Testis (tissue), 3 donors: ENCODE measurements around the gene CYP3A5. TPM values are rescaled to one million over a fixed set of nuclear protein-coding genes. Genes with fewer than 3 reads are reported as not detected.
A peak's percentile ranks its signal among the peaks of the same experiment; 100 is the strongest.

Source experiments
- DNase-seq: peaks from one replicate; pipeline ENCODE4 v3.0.0-alpha.2; 2019
- H3K27ac ChIP-seq, 2 donors: fragments of 200-600 bp; sonication (generic); one replicate each; pipeline ENCODE4 v1.5.1; 2019
- H3K27me3 ChIP-seq: fragments of 200-600 bp; sonication (generic); one replicate; pipeline ENCODE4 v1.5.1; 2019
- H3K36me3 ChIP-seq: fragments of 200-600 bp; sonication (generic); one replicate; pipeline ENCODE4 v1.5.1; 2017; ENCODE audit warnings: low read depth; ENCODE audit errors: missing control alignments
- H3K4me1 ChIP-seq: fragments of 200-600 bp; sonication (generic); one replicate; pipeline ENCODE4 v1.5.1; 2019
- H3K4me3 ChIP-seq, 2 donors: fragments of 200-600 bp; sonication (generic); one replicate each; pipeline ENCODE4 v1.5.1; 2017 to 2019
- H3K9me3 ChIP-seq: fragments of 200-600 bp; sonication (generic); one replicate; pipeline ENCODE4 v1.5.1; 2017
- CTCF ChIP-seq, 3 experiments: fragments of 450-650 bp in 2 of 3; fragments of 200-600 bp in 1 of 3; sonication (generic) in 1 of 3; IDR thresholded peaks; one replicate each; pipeline ENCODE4 v1.5.1; 2016 to 2019; ENCODE audit warnings: antibody characterized with exemption in 3 of 3, mild to moderate bottlenecking in 2 of 3, moderate library complexity in 1 of 3
- POLR2A ChIP-seq: fragments of 450-650 bp; IDR thresholded peaks from one replicate; pipeline ENCODE4 v1.6.1; 2017; ENCODE audit warnings: antibody characterized with exemption, mild to moderate bottlenecking, moderate library complexity
- WGBS, 2 donors: methylation state at CpG; one replicate each; pipeline ENCODE4 v1.1.5; 2018; 5-methylcytosine and 5-hydroxymethylcytosine counted together
- intact Hi-C: fragments of 100-400 bp; cut with DNase I; formaldehyde crosslinking; loops from one replicate; pipeline ENCODE4 v1.15.1; 2023; ENCODE audit warnings: low total_unique reads
- polyA plus RNA-seq: library from polyadenylated mRNA; stranded (reverse); fragments of 350-450 nt; fragmentation: Illumina TruSeq; extraction: RNeasy Lipid Tissue Mini Kit (QIAGEN cat#74804); gene quantifications from one replicate; pipeline ENCODE4 v1.2.3, GENCODE V29; 2014; ENCODE audit warnings: low read depth, low replicate concordance; ENCODE audit not compliant: insufficient read depth
- total RNA-seq, 2 donors: library from RNA; depleted of rRNA; stranded (reverse); fragments of >200 nt; gene quantifications; one replicate each; pipeline ENCODE4 v1.2.3, GENCODE V29; 2016

CYP3A5 gene
- total and polyA plus RNA-seq, 3 donors from 2014 or later, result 0.12 to 0.63 (median 0.55) TPM

DNA sequence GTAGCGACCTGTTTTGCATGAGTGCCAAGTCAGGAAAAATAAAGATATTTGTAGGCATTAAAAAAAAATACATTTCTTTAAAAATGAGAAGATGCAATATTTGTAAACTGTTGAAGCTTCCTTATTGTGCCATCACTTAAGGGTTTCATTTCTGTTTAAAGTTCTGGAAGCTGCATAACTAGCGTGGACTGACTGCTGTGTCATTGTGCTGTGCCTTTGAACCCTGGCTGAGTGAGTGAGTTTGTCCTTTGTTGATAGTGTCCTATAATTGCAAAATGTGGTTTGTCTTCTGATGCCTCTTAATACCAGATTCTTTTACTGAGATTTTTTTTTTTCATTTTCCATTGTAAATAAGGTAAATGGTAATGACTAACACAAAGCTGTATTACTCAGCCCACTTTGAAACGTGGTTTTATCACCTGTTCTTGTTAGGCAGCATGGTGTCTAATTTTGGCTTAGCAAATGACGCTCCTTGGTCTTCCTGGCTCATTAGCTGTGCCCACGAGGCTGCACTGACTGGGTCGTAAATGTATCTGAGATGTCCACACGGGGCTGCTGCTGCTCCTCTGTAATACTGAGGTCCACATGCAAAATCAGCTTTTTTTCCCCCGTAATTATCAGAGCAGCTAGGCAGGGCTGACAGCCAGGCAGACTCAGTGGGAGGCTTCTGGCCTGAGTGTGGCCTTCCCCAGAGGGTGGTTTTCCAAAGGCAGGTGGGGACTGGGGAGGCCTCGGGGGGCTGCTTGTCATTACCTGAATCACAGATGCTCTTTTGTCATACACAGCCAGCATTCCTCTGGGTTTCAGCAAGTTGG, 48.3 kb downstream of the CYP3A5 start:
- Histone ChIP-seq H3K4me3 (no peak overlapping the region), H3K27me3 (no peaks in the 10 kb centered on the region), H3K27ac (no peak overlapping the region), H3K36me3 (no peaks in the 10 kb centered on the region), H3K9me3 (no peaks in the 10 kb centered on the region), H3K4me1 (no peaks in the 10 kb centered on the region)
- DNase-seq, result peak; percentile 61
- intact Hi-C loops, result no loop called here
- 50 to 58% methylated on average over 8 to 9 of the region's 9 CpGs for WGBS, 2 donors
- TF ChIP-seq CTCF (IDR thresholded peaks at IDR 0.05), result no peak
- no peak for TF ChIP-seq POLR2A

- Histone ChIP-seq H3K36me3 (no peaks in the 10 kb centered on the region), H3K4me3 (no peak overlapping the region), H3K27ac (no peak overlapping the region), H3K4me1 (no peaks in the 10 kb centered on the region), H3K9me3 (no peaks in the 10 kb centered on the region), H3K27me3 (no peaks in the 10 kb centered on the region)
- DNase-seq, result no peak
- TF ChIP-seq POLR2A, result no peak
- TF ChIP-seq CTCF (IDR thresholded peaks at IDR 0.05), result no peak
- 90 to 94% methylated on average over 16 to 20 of the region's 20 CpGs for WGBS, 2 donors
- intact Hi-C loops, result no loop called here
Measured at GRCh38 chr7:99629643-99630042, 50.2 kb downstream of the CYP3A5 start.

DNA sequence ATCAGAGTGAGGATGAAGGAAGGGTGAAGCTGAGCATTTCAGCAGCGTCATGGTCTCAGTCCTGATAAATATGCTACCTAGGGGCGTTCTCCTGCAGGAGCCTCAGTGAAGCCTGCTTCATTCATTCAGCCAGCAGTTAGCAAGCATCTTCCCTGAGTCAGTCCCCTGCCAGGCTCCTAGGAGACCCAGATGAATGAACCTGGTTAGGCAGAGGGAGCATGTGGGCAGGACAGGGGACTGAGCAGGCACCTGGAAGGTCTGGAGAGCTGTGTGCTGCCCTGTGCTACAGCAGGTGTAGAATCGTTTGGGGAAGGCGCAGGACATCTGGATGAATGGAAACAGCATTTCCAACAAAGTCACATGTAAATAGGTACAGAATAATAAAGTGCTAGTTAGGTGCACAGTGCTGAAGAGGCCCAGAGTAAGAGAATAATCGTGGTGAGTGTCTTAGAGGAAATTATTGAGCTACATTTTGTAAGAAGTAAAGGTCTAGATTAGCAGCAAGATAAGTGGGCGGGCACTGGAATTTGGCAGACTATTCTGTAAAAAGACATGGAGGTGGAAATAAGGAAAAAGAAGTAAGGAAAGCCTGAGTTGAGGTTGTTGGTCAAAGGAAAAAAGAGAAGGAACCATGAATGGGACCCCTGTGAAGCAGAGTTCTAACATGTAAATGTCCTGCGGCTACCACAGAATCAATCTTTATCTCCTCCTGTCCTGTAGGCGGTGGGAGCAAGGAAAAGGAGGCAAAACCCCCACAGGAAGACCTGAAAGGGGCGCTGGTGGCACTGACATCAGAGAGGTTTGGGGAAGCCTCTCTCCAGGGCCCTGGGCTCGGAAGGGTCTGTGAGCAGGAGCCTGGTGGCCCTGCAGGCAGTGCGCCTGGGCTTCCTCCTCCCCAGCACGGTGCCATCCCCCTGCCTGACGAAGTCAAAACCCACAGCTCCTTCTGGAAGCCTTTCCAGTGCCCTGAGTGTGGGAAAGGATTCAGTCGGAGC, 51.0 kb downstream of the CYP3A5 start:
- Histone ChIP-seq H3K27me3 (no peaks in the 10 kb centered on the region), H3K9me3 (no peaks in the 10 kb centered on the region), H3K4me3 (no peak overlapping the region), H3K36me3 (no peaks in the 10 kb centered on the region), H3K27ac (no peak overlapping the region), H3K4me1 (no peaks in the 10 kb centered on the region)
- intact Hi-C loops, result no loop called here
- no peak for DNase-seq
- 79 to 86% methylated on average over 14 of the region's 14 CpGs for WGBS, 2 donors
- TF ChIP-seq POLR2A (no peak), CTCF (IDR thresholded peaks at IDR 0.05) (no peak)

DNA sequence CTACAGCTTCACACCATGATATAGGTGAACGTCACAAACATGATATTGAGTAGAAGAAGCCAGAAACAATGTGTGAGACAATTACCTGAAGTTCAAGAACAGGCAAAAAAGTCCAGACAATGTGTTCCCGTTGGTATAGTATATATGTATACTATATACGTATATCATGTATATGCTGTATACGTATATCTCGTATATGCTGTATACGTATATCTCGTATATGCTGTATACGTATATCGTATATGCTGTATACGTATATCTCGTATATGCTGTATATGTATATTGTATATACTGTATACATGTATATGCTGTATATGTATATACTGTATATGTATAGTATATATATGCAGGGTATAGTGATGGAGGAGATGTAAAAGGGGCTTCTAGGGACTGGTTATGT, 52.3 kb downstream of the CYP3A5 start:
- intact Hi-C loops, result no loop called here
- Histone ChIP-seq H3K9me3 (no peaks in the 10 kb centered on the region), H3K4me1 (no peaks in the 10 kb centered on the region), H3K27ac (no peak overlapping the region), H3K4me3 (no peak overlapping the region), H3K27me3 (no peaks in the 10 kb centered on the region), H3K36me3 (no peaks in the 10 kb centered on the region)
- no peak for TF ChIP-seq CTCF (IDR thresholded peaks at IDR 0.05)
- no peak for TF ChIP-seq POLR2A
- WGBS, 2 donors, result 93 to 95% methylated on average over 11 of the region's 11 CpGs
- no peak for DNase-seq
